HepG2 (cell line): ENCODE measurements around the gene HBEGF. TPM values are rescaled to one million over a fixed set of nuclear protein-coding genes. Genes with fewer than 3 reads are reported as not detected.

Experiments
- ATAD3A ChIP-seq: sonication (generic); formaldehyde crosslinking; IDR thresholded peaks from 2 replicates; pipeline ENCODE4 v1.4.0; 2020; ENCODE audit warnings: missing genetic modification reagents
- ATF7-NPFF ChIP-seq: sonication (generic); formaldehyde crosslinking; IDR thresholded peaks from 2 replicates; pipeline ENCODE4 v1.8.1; 2023; ENCODE audit warnings: mild to moderate bottlenecking, low read depth, missing genetic modification reagents, moderate library complexity
- CBX2 ChIP-seq, 2 experiments: fragments of 200-600 bp in 1 of 2; sonication (generic); formaldehyde crosslinking in 1 of 2; IDR thresholded peaks; 2 replicates each; pipeline versions ENCODE4 v1.7.0 to v1.8.1; 2018 to 2022; ENCODE audit warnings: low read depth in 2 of 2, low read length in 1 of 2, mild to moderate bottlenecking in 1 of 2, missing genetic modification reagents in 1 of 2
- FOXA3 ChIP-seq: IDR thresholded peaks from 2 replicates; pipeline ENCODE4 v1.6.1; 2016; ENCODE audit warnings: missing genetic modification reagents, missing compliant biosample characterization
- HBP1 ChIP-seq: IDR thresholded peaks from 2 replicates; pipeline ENCODE4 v1.6.1; 2016; ENCODE audit warnings: low read depth, control low read depth
- HNF4A ChIP-seq: sonication (generic); formaldehyde crosslinking; IDR thresholded peaks from 2 replicates; pipeline ENCODE4 v1.4.0; 2020; ENCODE audit warnings: missing genetic modification reagents
- MLX ChIP-seq: IDR thresholded peaks from 2 replicates; pipeline ENCODE4 v1.6.1; 2016
- MTA3 ChIP-seq: sonication (generic); formaldehyde crosslinking; IDR thresholded peaks from 2 replicates; pipeline ENCODE4 v1.4.0; 2020; ENCODE audit warnings: missing genetic modification reagents
- RXRA ChIP-seq: sonication (generic); formaldehyde crosslinking; IDR thresholded peaks from 2 replicates; pipeline ENCODE4 v1.5.1; 2020; ENCODE audit warnings: missing genetic modification reagents
- SAP130 ChIP-seq: IDR thresholded peaks from 2 replicates; pipeline ENCODE4 v1.6.1; 2016; ENCODE audit warnings: low read depth
- SIX4 ChIP-seq: sonication (generic); formaldehyde crosslinking; IDR thresholded peaks from 2 replicates; pipeline ENCODE4 v1.4.0; 2020; ENCODE audit warnings: missing genetic modification reagents
- STAT6 ChIP-seq: sonication (generic); formaldehyde crosslinking; IDR thresholded peaks from 2 replicates; pipeline ENCODE4 v1.4.0; 2020; ENCODE audit warnings: missing genetic modification reagents, mild to moderate bottlenecking, borderline replicate concordance
- ZBTB7A ChIP-seq: sonication (generic); formaldehyde crosslinking; IDR thresholded peaks from 2 replicates; pipeline ENCODE4 v1.8.0; 2022; ENCODE audit warnings: mild to moderate bottlenecking, missing genetic modification reagents
- ZBTB8A ChIP-seq: sonication (generic); formaldehyde crosslinking; IDR thresholded peaks from 2 replicates; pipeline ENCODE4 v1.4.0; 2020; ENCODE audit warnings: mild to moderate bottlenecking, low read depth, missing genetic modification reagents, borderline replicate concordance
- ZNF704 ChIP-seq: sonication (generic); formaldehyde crosslinking; IDR thresholded peaks from 2 replicates; pipeline ENCODE4 v1.8.1; 2023; ENCODE audit warnings: mild to moderate bottlenecking, inconsistent platforms, moderate library complexity, missing genetic modification reagents, borderline replicate concordance
- ZZZ3 ChIP-seq: sonication (generic); formaldehyde crosslinking; IDR thresholded peaks from 2 replicates; pipeline ENCODE4 v1.4.0; 2020; ENCODE audit warnings: missing genetic modification reagents, mild to moderate bottlenecking, borderline replicate concordance
- polyA plus RNA-seq, 8 experiments: library from polyadenylated mRNA; depleted of rRNA in 3 of 8; stranded (reverse) in 7 of 8; unstranded in 1 of 8; fragments of >200 nt; fragmentation: Illumina TruSeq in 4 of 8; extraction: Trizol in 4 of 8; gene quantifications; 2 replicates each; pipeline versions ENCODE4 v1.2.1 to v1.2.3, GENCODE V29; 2011 to 2016; ENCODE audit warnings: low read depth in 4 of 8, missing spikeins in 1 of 8, mixed read lengths in 1 of 8; ENCODE audit not compliant: insufficient read depth in 1 of 8
- total RNA-seq, 5 experiments: library from RNA; depleted of rRNA; stranded (reverse); fragments of >200 nt; fragmentation: Illumina TruSeq; extraction: Trizol; gene quantifications; 2 replicates each; pipeline ENCODE4 v1.2.3, GENCODE V29; 2016; ENCODE audit warnings: low read depth in 1 of 5
- TF ChIP-seq, protein P1 (sequence below): IDR thresholded peaks from 2 replicates; pipeline ENCODE4 v1.6.1; 2018; ENCODE audit warnings: missing genetic modification reagents, mild to moderate bottlenecking, missing compliant biosample characterization
- TF ChIP-seq, protein P2 (sequence below): sonication (generic); formaldehyde crosslinking; IDR thresholded peaks from 2 replicates; pipeline ENCODE4 v1.5.1; 2020; ENCODE audit warnings: missing genetic modification reagents, mild to moderate bottlenecking, borderline replicate concordance

HBEGF gene
- total and polyA plus RNA-seq, 2 of the 13 experiments (the other 11 are each of a cell fraction or from before 2014, with no cell fraction given): 1.7 to 5.0 TPM

GRCh38 chr5:140293091-140293848 lies 53.1 kb downstream of the HBEGF start (continued):
- TF ChIP-seq HBP1 (CRISPR knock-in tag) (no peak), HNF4A (peak; percentile 42), SIX4 (CRISPR knock-in tag) (no peak), ZZZ3 (CRISPR knock-in tag) (no peak), STAT6 (CRISPR knock-in tag) (no peak), ZNF704 (CRISPR knock-in tag) (no peak), SAP130 (CRISPR knock-in tag) (peak; percentile 21), RXRA (CRISPR knock-in tag) (no peak), FOXA3 (CRISPR knock-in tag) (peak; percentile 5; the same call in 1 of the 2 replicates), MLX (CRISPR knock-in tag) (no peak), ATF7-NPFF (no peak), ZBTB8A (no peak), ATAD3A (CRISPR knock-in tag) (no peak), ZBTB7A (CRISPR knock-in tag) (no peak), MTA3 (CRISPR knock-in tag) (no peak), CBX2 (IDR thresholded peaks at IDR 0.05; ENCODE audit: low read depth, low read length) (no peak), CBX2 (CRISPR knock-in tag; IDR thresholded peaks at IDR 0.05; ENCODE audit: low read depth) (no peak)
- TF ChIP-seq, protein P1, sequence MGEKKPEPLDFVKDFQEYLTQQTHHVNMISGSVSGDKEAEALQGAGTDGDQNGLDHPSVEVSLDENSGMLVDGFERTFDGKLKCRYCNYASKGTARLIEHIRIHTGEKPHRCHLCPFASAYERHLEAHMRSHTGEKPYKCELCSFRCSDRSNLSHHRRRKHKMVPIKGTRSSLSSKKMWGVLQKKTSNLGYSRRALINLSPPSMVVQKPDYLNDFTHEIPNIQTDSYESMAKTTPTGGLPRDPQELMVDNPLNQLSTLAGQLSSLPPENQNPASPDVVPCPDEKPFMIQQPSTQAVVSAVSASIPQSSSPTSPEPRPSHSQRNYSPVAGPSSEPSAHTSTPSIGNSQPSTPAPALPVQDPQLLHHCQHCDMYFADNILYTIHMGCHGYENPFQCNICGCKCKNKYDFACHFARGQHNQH (CRISPR knock-in tag): no peak
- TF ChIP-seq, protein P2, sequence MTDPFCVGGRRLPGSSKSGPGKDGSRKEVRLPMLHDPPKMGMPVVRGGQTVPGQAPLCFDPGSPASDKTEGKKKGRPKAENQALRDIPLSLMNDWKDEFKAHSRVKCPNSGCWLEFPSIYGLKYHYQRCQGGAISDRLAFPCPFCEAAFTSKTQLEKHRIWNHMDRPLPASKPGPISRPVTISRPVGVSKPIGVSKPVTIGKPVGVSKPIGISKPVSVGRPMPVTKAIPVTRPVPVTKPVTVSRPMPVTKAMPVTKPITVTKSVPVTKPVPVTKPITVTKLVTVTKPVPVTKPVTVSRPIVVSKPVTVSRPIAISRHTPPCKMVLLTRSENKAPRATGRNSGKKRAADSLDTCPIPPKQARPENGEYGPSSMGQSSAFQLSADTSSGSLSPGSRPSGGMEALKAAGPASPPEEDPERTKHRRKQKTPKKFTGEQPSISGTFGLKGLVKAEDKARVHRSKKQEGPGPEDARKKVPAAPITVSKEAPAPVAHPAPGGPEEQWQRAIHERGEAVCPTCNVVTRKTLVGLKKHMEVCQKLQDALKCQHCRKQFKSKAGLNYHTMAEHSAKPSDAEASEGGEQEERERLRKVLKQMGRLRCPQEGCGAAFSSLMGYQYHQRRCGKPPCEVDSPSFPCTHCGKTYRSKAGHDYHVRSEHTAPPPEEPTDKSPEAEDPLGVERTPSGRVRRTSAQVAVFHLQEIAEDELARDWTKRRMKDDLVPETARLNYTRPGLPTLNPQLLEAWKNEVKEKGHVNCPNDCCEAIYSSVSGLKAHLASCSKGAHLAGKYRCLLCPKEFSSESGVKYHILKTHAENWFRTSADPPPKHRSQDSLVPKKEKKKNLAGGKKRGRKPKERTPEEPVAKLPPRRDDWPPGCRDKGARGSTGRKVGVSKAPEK: no peak
